CD14-positive monocyte (primary cell): ENCODE measurements around the gene CEBPE. TPM values are rescaled to one million over a fixed set of nuclear protein-coding genes. Genes with fewer than 3 reads are reported as not detected.

Experiments used
- DNase-seq, 3 donors: peaks; one replicate each; pipeline ENCODE4 v3.0.0-alpha.2; 2011 to 2022
- H2AFZ ChIP-seq: 2 replicates; pipeline ENCODE4 v1.6.0; 2012; ENCODE audit warnings: mild to moderate bottlenecking, low read depth, low read length, inconsistent platforms; ENCODE audit not compliant: insufficient read depth, poor library complexity, severe bottlenecking
- H3K27ac ChIP-seq, 2 donors: 1 replicate in 1 of 2; 2 replicates in 1 of 2; pipeline ENCODE4 v1.5.1; 2012 to 2013; ENCODE audit warnings: low read length in 2 of 2, control low read depth in 1 of 2, inconsistent platforms in 1 of 2, low read depth in 1 of 2, mild to moderate bottlenecking in 1 of 2
- H3K27me3 ChIP-seq, 2 donors: one replicate each; pipeline versions ENCODE4 v1.6.0 to v1.6.1; 2011 to 2013; ENCODE audit warnings: low read length in 2 of 2; ENCODE audit not compliant: control insufficient read depth in 2 of 2, insufficient read depth in 2 of 2
- H3K36me3 ChIP-seq, 2 donors: replicated peaks in 1 of 2; 1 replicate in 1 of 2; 2 replicates in 1 of 2; pipeline versions ENCODE4 v1.5.1 to v1.6.1; 2012 to 2013; ENCODE audit warnings: low read length in 2 of 2, control low read depth in 1 of 2, inconsistent platforms in 1 of 2, mild to moderate bottlenecking in 1 of 2; ENCODE audit not compliant: insufficient read depth in 2 of 2, control insufficient read depth in 1 of 2
- H3K4me1 ChIP-seq, 2 donors: 1 replicate in 1 of 2; 2 replicates in 1 of 2; pipeline versions ENCODE4 v1.5.1 to v1.6.1; 2012 to 2013; ENCODE audit warnings: low read length in 2 of 2, control low read depth in 1 of 2, inconsistent platforms in 1 of 2, mild to moderate bottlenecking in 1 of 2, moderate library complexity in 1 of 2; ENCODE audit not compliant: insufficient read depth in 2 of 2, control insufficient read depth in 1 of 2
- H3K4me2 ChIP-seq: replicated peaks from 2 replicates; pipeline ENCODE3; 2012; ENCODE audit warnings: low read length, moderate library complexity, mild to moderate bottlenecking; ENCODE audit not compliant: poor library complexity, severe bottlenecking; ENCODE audit errors: extremely low read depth
- H3K4me3 ChIP-seq, 3 experiments: fragments of 200-600 bp in 1 of 3; sonication (generic) in 1 of 3; replicated peaks in 1 of 3; 1 replicate in 2 of 3; 2 replicates in 1 of 3; pipeline ENCODE4 v1.5.1; 2011 to 2013; ENCODE audit warnings: low read length in 3 of 3, mild to moderate bottlenecking in 3 of 3, control low read depth in 2 of 3, low read depth in 2 of 3, inconsistent platforms in 1 of 3, moderate library complexity in 1 of 3
- H3K79me2 ChIP-seq: 2 replicates; pipeline ENCODE4 v1.6.0; 2012; ENCODE audit warnings: mild to moderate bottlenecking, control low read depth, inconsistent platforms, low read length, moderate library complexity; ENCODE audit not compliant: insufficient read depth
- H3K9ac ChIP-seq: 2 replicates; pipeline ENCODE4 v1.6.0; 2017; ENCODE audit warnings: low read length, mild to moderate bottlenecking; ENCODE audit not compliant: insufficient read depth, poor library complexity, severe bottlenecking
- H3K9me3 ChIP-seq, 2 donors: replicated peaks in 1 of 2; 1 replicate in 1 of 2; 2 replicates in 1 of 2; pipeline versions ENCODE4 v1.5.1 to v1.6.1; 2012 to 2013; ENCODE audit warnings: low read length in 2 of 2, control low read depth in 1 of 2; ENCODE audit not compliant: control insufficient read depth in 1 of 2, insufficient read depth in 1 of 2
- H4K20me1 ChIP-seq: 2 replicates; pipeline ENCODE4 v1.6.0; 2012; ENCODE audit warnings: mild to moderate bottlenecking, low read length, control low read depth, moderate library complexity; ENCODE audit not compliant: insufficient read depth
- H3K27ac Mint-ChIP-seq, 7 donors: one replicate each; pipeline ENCODE4 v1.8.0; 2020; ENCODE audit warnings: mild to moderate bottlenecking in 7 of 7, mixed read lengths in 7 of 7, moderate library complexity in 6 of 7, inconsistent platforms in 2 of 7
- H3K27me3 Mint-ChIP-seq, 3 donors: one replicate each; pipeline ENCODE4 v1.8.0; 2021 to 2022; ENCODE audit warnings: low read depth in 3 of 3, mild to moderate bottlenecking in 3 of 3, mixed read lengths in 3 of 3, moderate library complexity in 3 of 3, inconsistent platforms in 1 of 3
- H3K36me3 Mint-ChIP-seq, 2 donors: one replicate each; pipeline ENCODE4 v1.8.0; 2020; ENCODE audit warnings: mixed read lengths in 2 of 2, inconsistent platforms in 1 of 2, mild to moderate bottlenecking in 1 of 2
- H3K4me1 Mint-ChIP-seq: one replicate; pipeline ENCODE4 v1.8.0; 2020; ENCODE audit warnings: mild to moderate bottlenecking, mixed read lengths
- H3K4me3 Mint-ChIP-seq, 2 donors: one replicate each; pipeline ENCODE4 v1.8.0; 2020; ENCODE audit warnings: mild to moderate bottlenecking in 2 of 2, mixed read lengths in 2 of 2, moderate library complexity in 1 of 2
- H3K9me3 Mint-ChIP-seq, 7 donors: one replicate each; pipeline ENCODE4 v1.8.0; 2020 to 2022; ENCODE audit warnings: mixed read lengths in 7 of 7, mild to moderate bottlenecking in 6 of 7, moderate library complexity in 6 of 7, inconsistent platforms in 2 of 7
- WGBS: methylation state at CpG from one replicate; pipeline ENCODE4 v1.1.5; 2013; ENCODE audit warnings: missing lambda C conversion rate; ENCODE audit not compliant: insufficient coverage; 5-methylcytosine and 5-hydroxymethylcytosine counted together
- intact Hi-C, 2 donors: fragments of 100-400 bp; cut with micrococcal nuclease; formaldehyde crosslinking; loops; one replicate each; pipeline versions ENCODE4 v1.15.0 to v1.15.1; 2023
- polyA plus RNA-seq, 3 donors: library from polyadenylated mRNA; depleted of rRNA in 1 of 3; unstranded in 2 of 3; stranded (reverse) in 1 of 3; fragments of 300-500 nt in 2 of 3; fragments of >200 nt in 1 of 3; fragmentation: Illumina TruSeq in 2 of 3; gene quantifications; 1 replicate in 2 of 3; 2 replicates in 1 of 3; pipeline ENCODE4 v1.2.3, GENCODE V29; 2012 to 2021
- TF ChIP-seq, protein P1 (sequence below): fragments of 200-600 bp; IDR thresholded peaks from one replicate; pipeline ENCODE4 v1.8.0; 2022; ENCODE audit warnings: antibody characterized with exemption, mild to moderate bottlenecking

Gene CEBPE
- polyA plus RNA-seq, 3 donors: 0.73 to 1.5 (median 1.3) TPM

DNA sequence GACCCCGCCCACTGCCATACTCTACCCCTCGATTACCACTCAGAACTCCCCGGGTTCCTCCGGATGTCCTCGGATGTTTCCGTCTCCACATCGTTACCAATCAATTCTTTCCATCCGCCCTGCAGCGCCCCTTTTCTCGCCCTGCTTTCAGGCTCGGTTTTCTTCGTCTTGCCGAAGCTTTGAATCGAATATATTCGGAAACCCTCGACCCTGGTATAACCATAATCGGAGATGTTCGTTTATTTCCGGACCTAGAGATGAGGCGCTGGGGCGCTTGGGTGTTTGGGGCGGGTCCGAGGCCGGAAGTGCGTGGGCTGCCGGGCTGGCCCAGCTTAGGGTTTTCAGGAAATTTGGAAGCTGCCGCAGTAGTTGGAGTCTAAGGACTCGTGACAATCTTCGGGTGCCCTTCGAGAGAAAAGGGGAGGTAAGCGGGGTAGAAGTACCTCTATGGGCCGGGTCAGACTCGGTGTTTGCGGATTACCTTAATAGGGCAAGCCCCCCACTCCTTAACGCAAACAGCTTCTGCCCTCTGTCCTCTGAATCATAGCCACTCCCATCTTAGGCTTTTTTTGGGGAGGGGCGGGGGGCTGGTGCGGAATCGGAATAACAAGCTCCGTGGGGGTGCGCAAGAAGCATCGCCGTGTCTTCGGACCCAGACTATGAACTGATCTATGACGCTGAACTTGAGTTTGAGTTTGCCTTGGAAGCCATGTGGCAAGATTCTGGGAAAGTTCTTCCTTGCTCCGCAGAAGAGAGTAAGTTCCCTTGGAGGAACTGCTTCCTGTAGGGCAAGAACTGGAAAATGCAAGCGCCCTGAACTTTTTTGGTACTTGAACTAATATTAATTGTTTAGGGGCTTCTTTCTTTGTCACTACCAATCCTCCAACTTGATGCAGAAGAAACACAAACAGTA is 23.6 kb downstream of the CEBPE start, which contains the start of gene C14orf119:
C14orf119 (plus strand) TSS at position 310 of the 913 bp plus-strand sequence. CDS start 2,154 bp downstream, outside the sequence.
- Mint-ChIP-seq H3K27me3 (no peaks in the 10 kb centered on the region), H3K36me3 (peaks cover 46 to 51% of the 10 kb centered on the region in 2 donors), H3K9me3 (no peaks in the 10 kb centered on the region), H3K4me1 (peaks cover 21% of the 10 kb centered on the region), H3K27ac (no peak within 1 kb of the TSS), H3K4me3 (no peak within 1 kb of the TSS)
- peak within 1 kb of the TSS; percentile 95 to 96 for H3K27ac ChIP-seq
- H3K9me3 ChIP-seq: no peaks in the 10 kb centered on the region
- peaks cover 61% of the 10 kb centered on the region for H4K20me1 ChIP-seq
- H3K4me1 ChIP-seq: peaks cover 21 to 35% of the 10 kb centered on the region in 2 donors
- WGBS: under 1% methylated on average over 29 of the region's 46 CpGs
- DNase-seq: peak; percentile 100
- peak within 1 kb of the TSS; percentile 98 for H3K9ac ChIP-seq
- H3K4me3 ChIP-seq: peak within 1 kb of the TSS; percentile 80 to 98 (median 88)
- H3K36me3 ChIP-seq: peaks cover 44 to 55% of the 10 kb centered on the region in 2 donors
- H2AFZ ChIP-seq: peak within 1 kb of the TSS; percentile 89
- intact Hi-C loops: loop anchor here (5.0 to 10.0 kb wide), 2 partner anchors 189 to 227 kb away; partner anchors contain the start of genes HOMEZ (in 1 of the 2) and PABPN1 (in 1 of the 2)
- peak within 1 kb of the TSS; percentile 88 for H3K4me2 ChIP-seq
- H3K27me3 ChIP-seq: no peaks in the 10 kb centered on the region
- peaks cover 88% of the 10 kb centered on the region for H3K79me2 ChIP-seq
- TF ChIP-seq, protein P1, sequence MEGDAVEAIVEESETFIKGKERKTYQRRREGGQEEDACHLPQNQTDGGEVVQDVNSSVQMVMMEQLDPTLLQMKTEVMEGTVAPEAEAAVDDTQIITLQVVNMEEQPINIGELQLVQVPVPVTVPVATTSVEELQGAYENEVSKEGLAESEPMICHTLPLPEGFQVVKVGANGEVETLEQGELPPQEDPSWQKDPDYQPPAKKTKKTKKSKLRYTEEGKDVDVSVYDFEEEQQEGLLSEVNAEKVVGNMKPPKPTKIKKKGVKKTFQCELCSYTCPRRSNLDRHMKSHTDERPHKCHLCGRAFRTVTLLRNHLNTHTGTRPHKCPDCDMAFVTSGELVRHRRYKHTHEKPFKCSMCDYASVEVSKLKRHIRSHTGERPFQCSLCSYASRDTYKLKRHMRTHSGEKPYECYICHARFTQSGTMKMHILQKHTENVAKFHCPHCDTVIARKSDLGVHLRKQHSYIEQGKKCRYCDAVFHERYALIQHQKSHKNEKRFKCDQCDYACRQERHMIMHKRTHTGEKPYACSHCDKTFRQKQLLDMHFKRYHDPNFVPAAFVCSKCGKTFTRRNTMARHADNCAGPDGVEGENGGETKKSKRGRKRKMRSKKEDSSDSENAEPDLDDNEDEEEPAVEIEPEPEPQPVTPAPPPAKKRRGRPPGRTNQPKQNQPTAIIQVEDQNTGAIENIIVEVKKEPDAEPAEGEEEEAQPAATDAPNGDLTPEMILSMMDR: no peak

DNA sequence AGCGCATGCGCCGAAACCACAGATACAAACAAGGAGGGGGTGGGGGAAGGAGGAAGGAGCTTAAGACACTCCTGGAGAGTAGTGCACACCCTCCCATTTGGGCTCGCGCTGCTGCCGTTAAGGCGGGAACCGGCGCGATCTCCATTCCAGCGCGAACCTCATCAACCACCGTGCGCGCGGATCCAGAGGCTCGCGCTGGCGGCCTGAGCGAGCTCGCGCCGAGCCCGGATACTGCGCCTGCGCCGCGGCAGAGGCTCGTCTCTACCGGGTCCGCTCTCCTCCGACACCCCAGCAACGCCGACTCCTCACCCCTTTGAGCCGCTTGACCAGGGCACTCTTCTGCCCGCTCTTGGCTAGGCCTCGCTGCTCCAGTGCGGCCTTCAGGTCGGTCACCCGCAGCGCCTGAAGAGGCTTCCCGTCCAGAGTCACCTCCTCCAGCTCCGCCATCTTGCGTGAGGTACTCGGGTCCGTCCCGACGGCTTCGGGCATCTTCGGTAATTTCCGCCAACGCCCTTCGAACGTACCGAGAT is 24.3 kb downstream of the CEBPE start, which contains the start of gene ACIN1:
ACIN1 (minus strand) TSS at position 471 of the 530 bp plus-strand sequence; CDS start at position 447, 24 bp downstream.
- H3K4me1 ChIP-seq: peaks cover 21 to 35% of the 10 kb centered on the region in 2 donors
- intact Hi-C loops: loop anchor here (5.0 to 10.0 kb wide), 2 partner anchors 190 to 228 kb away; partner anchors contain the start of genes HOMEZ (in 1 of the 2) and PABPN1 (in 1 of the 2)

More for the DNA sequence above, 24.3 kb downstream of the CEBPE start, which contains the start of gene ACIN1:
- under 1% methylated on average over 52 of the region's 55 CpGs for WGBS
- Histone ChIP-seq H3K27ac (peak within 1 kb of the TSS; percentile 95 to 96), H4K20me1 (peaks cover 66% of the 10 kb centered on the region), H3K4me2 (peak within 1 kb of the TSS; percentile 88), H3K9ac (peak within 1 kb of the TSS; percentile 98), H3K36me3 (peaks cover 51 to 62% of the 10 kb centered on the region in 2 donors), H2AFZ (peak within 1 kb of the TSS; percentile 89), H3K9me3 (no peaks in the 10 kb centered on the region), H3K79me2 (peaks cover 95% of the 10 kb centered on the region), H3K27me3 (no peaks in the 10 kb centered on the region), H3K4me3 (peak within 1 kb of the TSS; percentile 80 to 98 (median 88))
- H3K27ac Mint-ChIP-seq: no peak within 1 kb of the TSS
- H3K27me3 Mint-ChIP-seq: no peaks in the 10 kb centered on the region
- peaks cover 19% of the 10 kb centered on the region for H3K4me1 Mint-ChIP-seq
- H3K9me3 Mint-ChIP-seq: no peaks in the 10 kb centered on the region
- H3K4me3 Mint-ChIP-seq: no peak within 1 kb of the TSS
- TF ChIP-seq, protein P1: no peak
- peaks cover 51 to 57% of the 10 kb centered on the region in 2 donors for H3K36me3 Mint-ChIP-seq
- peak in 2 of 3 donors; percentile 55 to 77 for DNase-seq
